ENCODE results near the gene ATP8B3. TPM values are rescaled to one million over a fixed set of nuclear protein-coding genes. Genes with fewer than 3 reads are reported as not detected.
"Not testable (repeated sequence)": the region's sequence is repeated elsewhere in the genome, so short reads cannot be mapped to it uniquely, and the experiment has no call there.

The ATP8B3 gene
- total RNA-seq, 4 donors from 2014 or later, result 0.21 to 2.4 (median 1.2) TPM

- 83 to 85% methylated on average over 26 to 32 of the region's 36 CpGs for WGBS, 2 donors
- H3K9me3 ChIP-seq, result no peaks in the 10 kb centered on the region
- H3K4me1 ChIP-seq, result peaks cover 0 to 8% (median 0%) of the 10 kb centered on the region in 4 donors
- no peak for TF ChIP-seq CTCF (IDR thresholded peaks at IDR 0.05)
- TF ChIP-seq EP300 (IDR thresholded peaks at IDR 0.05), result no peak
- TF ChIP-seq POLR2A (IDR thresholded peaks at IDR 0.05), result no peak
- peaks cover 0 to 18% of the 10 kb centered on the region in 2 donors for H3K27me3 ChIP-seq
- no peak overlapping the region for H3K4me3 ChIP-seq
- no peak for DNase-seq (ENCODE audit: low spot score in 2 of 2)
- no peak overlapping the region for H3K27ac ChIP-seq
- no peaks in the 10 kb centered on the region for H3K36me3 ChIP-seq
These were observed 12.3 kb downstream of the ATP8B3 start for GRCh38 chr19:1799695-1800342.

- not testable (repeated sequence) for DNase-seq (ENCODE audit: low spot score in 2 of 2); H3K27ac ChIP-seq; H3K4me1 ChIP-seq; H3K36me3 ChIP-seq; H3K4me3 ChIP-seq; H3K9me3 ChIP-seq
- H3K27me3 ChIP-seq, result peaks cover 0 to 18% of the 10 kb centered on the region in 2 donors
- WGBS, 2 donors, result 93 to 96% methylated on average over 7 of the region's 7 CpGs
These were observed 14.8 kb downstream of the ATP8B3 start for GRCh38 chr19:1797313-1797712.

GRCh38 chr19:1796395-1797142 lies 15.5 kb downstream of the ATP8B3 start:
- H3K9me3 ChIP-seq, result no peaks in the 10 kb centered on the region
- H3K36me3 ChIP-seq, result no peaks in the 10 kb centered on the region
- no peak overlapping the region for H3K4me3 ChIP-seq
- no peak overlapping the region for H3K27ac ChIP-seq
- DNase-seq (ENCODE audit: low spot score in 2 of 2), result no peak
- WGBS, 2 donors, result 52 to 62% methylated on average over 25 to 32 of the region's 52 CpGs
- H3K4me1 ChIP-seq, result peaks cover 0 to 8% (median 0%) of the 10 kb centered on the region in 4 donors
- TF ChIP-seq POLR2A (IDR thresholded peaks at IDR 0.05) (no peak), EP300 (IDR thresholded peaks at IDR 0.05) (no peak), CTCF (IDR thresholded peaks at IDR 0.05) (no peak)
- H3K27me3 ChIP-seq, result peaks cover 0 to 18% of the 10 kb centered on the region in 2 donors

GRCh38 chr19:1794424-1795172 lies 17.5 kb downstream of the ATP8B3 start:
- WGBS, 2 donors, result 81 to 82% methylated on average over 20 of the region's 20 CpGs
- no peak for DNase-seq (ENCODE audit: low spot score in 2 of 2)
- H3K27me3 ChIP-seq, result peaks cover 0 to 30% of the 10 kb centered on the region in 2 donors
- no peak overlapping the region for H3K4me3 ChIP-seq
- no peaks in the 10 kb centered on the region for H3K36me3 ChIP-seq
- no peak overlapping the region for H3K27ac ChIP-seq
- TF ChIP-seq CTCF (IDR thresholded peaks at IDR 0.05), result no peak
- no peak for TF ChIP-seq EP300 (IDR thresholded peaks at IDR 0.05)
- TF ChIP-seq POLR2A (IDR thresholded peaks at IDR 0.05), result no peak
- no peaks in the 10 kb centered on the region for H3K9me3 ChIP-seq
- H3K4me1 ChIP-seq, result peaks cover 0 to 11% (median 0%) of the 10 kb centered on the region in 4 donors

- no peaks in the 10 kb centered on the region for H3K36me3 ChIP-seq
- H3K4me1 ChIP-seq, result peaks cover 0 to 23% (median 0%) of the 10 kb centered on the region in 4 donors
- no peak overlapping the region for H3K27ac ChIP-seq
- H3K4me3 ChIP-seq, result no peak overlapping the region
- no peak for DNase-seq (ENCODE audit: low spot score in 2 of 2)
- WGBS, 2 donors, result 83 to 87% methylated on average over 10 of the region's 14 CpGs
- H3K27me3 ChIP-seq, result peaks cover 0 to 53% of the 10 kb centered on the region in 2 donors
- no peaks in the 10 kb centered on the region for H3K9me3 ChIP-seq
- no peak for TF ChIP-seq CTCF (IDR thresholded peaks at IDR 0.05)
- TF ChIP-seq POLR2A (IDR thresholded peaks at IDR 0.05), result no peak
- no peak for TF ChIP-seq EP300 (IDR thresholded peaks at IDR 0.05)
These were observed 20.2 kb downstream of the ATP8B3 start for GRCh38 chr19:1791879-1792278.
